GM18873 (cell line): ENCODE measurements around the gene FNTB.
"Not testable (repeated sequence)": the region's sequence is repeated elsewhere in the genome, so short reads cannot be mapped to it uniquely, and the experiment has no call there.

Experiments
- ATAC-seq: cut with Tn5 transposase; IDR thresholded peaks from one replicate; pipeline ENCODE4 v1.9.1; 2021; ENCODE audit warnings: mild to moderate bottlenecking, moderate library complexity, moderate number of reproducible peaks; ENCODE audit not compliant: unreplicated experiment, low FRiP score

Gene FNTB

DNA sequence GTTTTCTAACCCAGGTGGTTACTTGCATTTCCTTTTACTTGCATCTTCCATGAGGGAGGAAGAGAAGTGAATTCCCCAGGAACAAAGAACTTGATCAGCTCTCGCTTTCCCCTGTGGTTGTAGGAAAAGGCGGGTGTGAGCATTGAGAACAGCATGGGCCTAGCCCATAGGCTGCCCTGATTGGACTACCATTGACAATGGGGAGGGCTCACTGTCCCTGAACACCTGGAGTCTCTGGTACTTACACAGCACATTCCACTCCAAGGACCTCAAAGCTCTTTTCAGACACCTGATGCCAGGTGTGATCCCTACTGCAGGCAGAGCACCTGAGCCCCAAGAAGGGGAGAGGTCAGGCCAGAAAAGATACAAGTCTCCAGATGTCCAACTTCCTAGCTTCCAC lies 90.6 kb downstream of the FNTB start:
- ATAC-seq: no peak

DNA sequence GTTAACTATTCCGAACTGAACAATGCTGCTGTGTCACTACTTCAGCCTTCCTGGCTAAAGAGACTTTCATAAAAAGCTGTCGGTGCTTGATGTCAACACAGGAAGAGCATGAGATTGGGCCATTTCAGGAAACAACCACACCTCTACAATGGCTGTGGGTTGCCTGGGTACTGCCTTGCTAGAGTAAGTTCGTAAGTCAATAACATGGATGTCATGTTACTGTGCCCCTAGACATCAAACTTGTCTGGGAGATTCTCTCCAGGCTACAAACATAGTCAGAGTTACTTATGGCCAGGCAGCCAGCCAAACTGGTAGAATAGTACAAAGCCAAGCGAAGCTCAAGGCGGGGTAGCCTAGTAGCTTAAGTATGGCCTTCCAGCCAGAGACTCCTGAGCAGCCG lies 92.5 kb downstream of the FNTB start:
- no peak for ATAC-seq

GRCh38 chr14:65079768-65080167 lies 93.1 kb downstream of the FNTB start:
- no peak for ATAC-seq

DNA sequence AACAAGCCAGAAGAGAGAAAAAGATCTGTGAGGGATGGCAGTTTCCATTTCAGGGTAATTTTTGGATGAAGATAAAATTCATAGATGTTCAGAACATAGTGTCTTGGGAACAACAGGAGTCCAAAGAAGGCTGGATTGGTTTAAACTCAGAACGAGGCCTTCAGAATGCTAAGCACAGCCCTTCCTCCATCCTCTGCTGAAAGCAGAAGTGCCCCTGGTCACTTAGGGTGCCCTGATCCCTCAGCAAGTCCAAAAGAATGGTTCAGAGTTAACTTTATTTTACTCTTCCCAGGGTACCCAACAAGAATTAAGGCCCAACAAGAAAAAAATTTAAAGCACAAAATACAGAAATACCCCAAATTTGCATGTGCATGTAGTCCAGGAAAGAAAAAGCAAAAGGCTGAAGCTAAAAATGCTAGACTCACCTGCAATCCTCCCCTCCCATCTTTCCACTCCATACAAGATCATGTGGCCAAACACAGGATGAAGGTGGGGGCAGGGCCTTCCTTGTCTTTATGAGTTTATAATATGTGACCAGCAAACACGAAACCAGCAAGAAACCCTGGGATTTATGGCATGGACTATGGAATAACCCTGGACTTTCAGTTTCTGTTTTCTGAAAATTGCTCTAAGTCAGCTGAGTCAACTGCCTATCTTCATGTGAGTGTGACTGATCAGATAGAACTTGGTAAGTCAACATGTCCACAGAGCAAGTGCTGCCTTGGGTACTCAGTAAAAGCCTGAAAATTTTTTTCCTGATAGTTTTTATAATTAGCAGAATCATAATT lies 94.5 kb downstream of the FNTB start:
- ATAC-seq: no peak

GRCh38 chr14:65082930-65083329 lies 96.2 kb downstream of the FNTB start:
- no peak for ATAC-seq

GRCh38 chr14:65084554-65085505 lies 98.1 kb downstream of the FNTB start:
- no peak for ATAC-seq

GRCh38 chr14:65086686-65087085 lies 100.0 kb downstream of the FNTB start:
- ATAC-seq: not testable (repeated sequence)

DNA sequence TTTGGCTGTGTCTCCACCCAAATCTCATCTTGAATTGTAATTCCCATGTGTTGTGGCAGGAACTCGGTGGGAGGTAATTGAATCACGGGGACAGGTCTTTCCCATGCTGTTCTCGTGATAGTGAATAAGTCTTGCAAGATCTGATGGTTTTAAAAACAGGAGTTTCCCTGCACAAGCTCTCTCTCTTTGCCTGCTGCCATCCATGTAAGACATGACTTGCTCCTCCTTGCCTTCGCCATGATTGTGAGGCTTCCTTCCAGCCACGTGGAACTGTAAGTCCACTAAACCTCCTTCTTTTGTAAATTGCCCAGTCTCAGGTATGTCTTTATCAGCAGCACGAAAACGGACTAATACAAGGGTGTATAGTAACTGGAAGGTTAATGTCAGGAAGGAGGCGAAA lies 101.1 kb downstream of the FNTB start:
- ATAC-seq: not testable (repeated sequence)

DNA sequence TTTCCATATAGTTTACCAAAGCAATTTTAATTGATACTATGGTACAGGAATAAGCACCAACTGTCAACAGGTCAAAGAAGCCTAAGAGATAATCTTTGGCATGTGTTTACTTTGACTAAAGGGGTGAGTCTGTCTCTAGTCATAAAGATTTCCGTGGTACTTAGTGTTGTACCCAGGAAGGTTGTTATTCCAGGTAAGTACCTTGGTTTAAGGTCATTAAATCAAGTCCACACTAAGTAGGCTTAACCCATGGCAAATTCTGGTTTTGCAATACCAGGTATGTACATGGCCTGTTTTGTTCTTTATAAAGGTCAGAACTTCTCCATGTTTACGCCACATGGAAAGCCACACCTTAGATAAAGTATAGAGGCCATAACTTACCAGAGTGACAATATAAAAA lies 105.7 kb downstream of the FNTB start:
- no peak for ATAC-seq

- ATAC-seq: no peak
Measured at GRCh38 chr14:65095633-65096205, 109.0 kb downstream of the FNTB start.

DNA sequence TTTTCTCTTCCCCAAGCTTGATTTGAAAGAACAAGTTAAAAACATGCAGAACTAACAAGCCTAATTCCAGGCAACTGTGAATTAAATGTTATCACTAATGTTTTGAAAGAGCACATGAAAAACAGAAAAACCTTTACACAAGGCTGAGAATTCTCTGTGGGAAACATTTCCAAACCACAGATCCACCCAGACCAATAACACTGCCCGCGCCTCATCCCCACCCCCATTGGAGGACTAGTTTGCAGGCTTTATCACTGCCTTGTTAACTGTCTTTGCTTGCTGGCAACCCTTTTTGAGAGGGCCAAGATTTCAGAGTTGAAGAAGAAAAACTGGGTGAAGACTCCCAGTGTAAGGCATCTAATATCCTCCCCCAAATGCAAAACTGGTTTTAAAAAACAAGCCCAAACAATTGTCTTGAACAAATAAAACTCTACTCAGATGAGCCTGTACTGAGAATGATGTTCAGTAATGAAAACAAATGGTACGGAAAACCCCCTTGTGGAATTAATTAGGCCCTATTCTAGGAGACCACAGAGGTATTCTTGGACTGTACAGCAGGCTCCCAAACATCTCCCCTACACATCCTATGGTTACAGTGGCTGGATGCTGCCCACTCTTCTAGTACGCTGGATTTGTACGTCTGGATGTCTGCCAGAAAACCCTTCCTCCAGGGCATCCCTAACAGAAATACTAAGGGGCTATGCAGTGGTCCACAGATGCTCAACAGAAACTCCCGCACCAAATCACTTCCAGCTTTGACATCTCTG lies 109.8 kb downstream of the FNTB start:
- no peak for ATAC-seq

DNA sequence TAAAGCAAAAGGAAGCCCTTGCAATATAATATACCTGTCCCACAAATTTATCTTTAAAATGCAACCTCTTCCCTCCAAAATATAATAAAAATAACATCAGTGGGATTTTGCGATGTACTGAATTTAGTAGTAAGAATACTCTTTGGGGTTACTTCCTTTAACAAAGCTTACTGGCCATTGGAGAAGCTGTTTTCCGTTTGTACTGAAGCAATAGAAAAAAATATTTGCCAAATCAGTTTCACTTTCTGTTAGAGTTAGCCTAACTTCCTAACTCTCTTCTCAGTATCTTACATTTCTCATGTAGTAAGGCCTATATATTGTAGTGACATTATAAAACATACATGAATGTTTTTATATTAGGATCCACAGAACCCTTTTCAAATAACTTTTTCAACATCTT lies 111.9 kb downstream of the FNTB start:
- ATAC-seq: no peak

- no peak for ATAC-seq
Measured at GRCh38 chr14:65100922-65101541, 114.3 kb downstream of the FNTB start.

GRCh38 chr14:65101631-65102440 lies 115.1 kb downstream of the FNTB start:
- no peak for ATAC-seq

DNA sequence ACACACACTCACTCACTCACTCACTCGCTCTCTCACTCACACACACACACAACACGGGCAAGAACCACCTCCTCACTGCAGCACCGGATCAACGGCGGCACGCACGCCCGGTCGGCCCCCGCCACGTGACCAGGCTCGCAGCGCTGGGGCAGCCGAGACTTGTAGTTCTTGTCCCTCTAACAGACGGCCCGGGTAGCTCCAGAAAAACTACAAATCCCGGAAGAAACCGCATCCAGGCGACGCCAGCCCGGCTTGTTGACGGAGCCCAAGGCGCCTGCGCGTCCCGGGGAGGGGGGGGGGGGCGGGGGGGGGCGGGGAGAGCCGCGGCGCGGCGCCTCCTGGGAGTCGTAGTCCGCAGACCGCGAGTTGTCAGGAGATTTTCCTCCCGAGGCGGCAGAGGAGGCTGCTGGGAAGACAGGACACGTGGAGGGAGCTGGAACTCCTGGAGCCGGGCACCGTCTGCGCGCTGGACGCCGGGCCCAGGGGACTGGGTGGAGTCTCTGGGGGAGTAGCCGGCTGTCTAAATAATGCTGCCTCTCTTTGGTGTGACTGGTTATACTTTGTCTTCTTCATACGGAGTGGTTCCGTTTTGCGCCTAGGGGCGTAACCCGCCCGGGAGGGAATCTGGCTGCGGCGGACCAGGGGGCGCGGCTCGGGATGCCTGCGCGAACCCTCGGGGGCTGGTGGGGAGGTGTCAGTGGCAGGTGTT lies 115.9 kb downstream of the FNTB start, which contains the start of gene MAX:
Gene MAX, minus strand, starts transcription at position 77 of the 709 bp plus-strand sequence. CDS start 178 bp downstream, outside the sequence.
- peak; percentile 70 for ATAC-seq

DNA sequence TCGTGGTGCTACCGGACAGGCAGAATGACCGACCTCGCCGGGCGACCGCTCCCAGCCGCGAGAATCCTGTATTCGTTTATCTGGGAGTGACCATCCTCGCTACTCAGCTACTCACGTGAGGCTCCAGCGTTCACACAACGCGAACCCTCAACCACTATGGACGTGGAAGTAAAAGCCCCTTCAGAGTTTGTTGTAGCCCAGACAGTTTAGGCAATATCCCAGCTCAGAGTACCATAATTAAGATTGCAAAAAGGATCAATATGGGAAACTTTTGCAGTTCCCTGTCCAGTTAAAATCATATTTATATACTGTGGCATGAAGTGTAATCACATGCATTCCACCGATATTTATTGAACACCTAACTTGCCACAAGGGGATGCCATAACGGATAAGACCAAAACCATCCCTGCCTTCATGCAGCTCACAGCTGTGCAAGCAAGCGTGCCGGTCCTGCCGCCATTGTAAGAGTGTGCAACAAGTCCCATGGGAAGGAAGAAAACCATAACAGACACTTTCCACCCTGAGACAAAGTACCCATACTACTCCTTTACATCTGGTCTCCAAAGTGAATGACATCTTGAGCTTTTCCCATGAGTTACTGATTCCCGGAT lies 116.6 kb downstream of the FNTB start:
- no peak for ATAC-seq

DNA sequence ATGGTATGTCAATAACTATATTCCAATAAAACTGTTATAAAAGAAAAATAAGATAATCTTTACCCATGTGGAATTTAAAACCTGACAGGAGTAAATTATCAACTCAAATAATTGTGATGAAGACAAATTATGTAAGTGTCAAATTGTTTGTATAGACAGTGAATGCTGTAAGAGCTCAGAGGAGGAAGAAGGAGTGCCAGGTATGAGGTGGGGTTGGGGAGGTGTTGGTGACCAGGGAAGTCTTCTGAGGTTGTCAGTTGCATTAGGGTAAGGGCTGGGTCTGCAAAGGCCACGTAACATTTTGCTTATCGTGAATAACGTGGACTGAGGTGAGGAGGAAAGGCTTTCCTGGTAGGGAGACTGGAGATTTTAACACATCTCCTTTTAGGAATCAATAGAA lies 118.1 kb downstream of the FNTB start:
- ATAC-seq: no peak

DNA sequence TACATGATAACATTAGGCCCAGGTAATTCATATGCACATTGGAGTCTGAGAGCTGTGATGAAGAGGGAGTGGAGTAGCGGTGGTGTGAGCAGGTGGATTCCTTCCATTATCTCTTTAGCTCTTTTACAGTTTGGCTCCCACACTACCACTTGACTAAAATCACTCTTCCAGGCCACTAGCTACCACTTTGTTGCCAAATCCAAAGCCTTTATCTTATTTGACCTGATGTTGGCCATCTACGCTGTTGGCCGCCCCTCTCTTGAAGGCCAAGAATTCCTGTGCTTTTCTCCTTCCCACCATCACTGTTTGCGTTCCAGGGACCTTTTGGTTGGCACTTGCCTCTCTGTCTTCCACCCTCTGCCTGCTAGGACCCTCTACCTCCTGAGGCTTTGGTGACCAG lies 119.6 kb downstream of the FNTB start:
- no peak for ATAC-seq
